Ishikawa (cell line): ENCODE data around the gene FBLN5.

ENCODE experiments used
- MAX ChIP-seq: IDR thresholded peaks from 2 replicates; pipeline ENCODE4 v1.6.1; 2012
- REST ChIP-seq: IDR thresholded peaks from 2 replicates; pipeline ENCODE4 v1.6.1; 2012; ENCODE audit warnings: low read depth, mild to moderate bottlenecking
- TCF12 ChIP-seq: IDR thresholded peaks from 2 replicates; pipeline ENCODE4 v1.6.1; 2012; ENCODE audit warnings: low read depth
- YY1 ChIP-seq: IDR thresholded peaks from 2 replicates; pipeline ENCODE4 v1.6.1; 2012; ENCODE audit warnings: low read depth

GRCh38 chr14:91867316-91867988 lies 80.0 kb downstream of the FBLN5 start, which contains the start of gene TC2N:
- TF ChIP-seq YY1 (no peak), TCF12 (no peak), MAX (no peak), REST (no peak)
